Aortic smooth muscle cell (primary cell): Measurements from ENCODE around the gene AKAP11. TPM values are rescaled to one million over a fixed set of nuclear protein-coding genes. Genes with fewer than 3 reads are reported as not detected.

Experiments used
- total RNA-seq: library from RNA; depleted of rRNA; stranded (reverse); fragments of >200 nt; gene quantifications from 2 replicates; pipeline ENCODE4 v1.2.3, GENCODE V29; 2014

AKAP11 gene
- 24.0 and 26.9 TPM in 2 replicates for total RNA-seq

GRCh38 chr13:42272115-42272803, at the start of gene AKAP11:
Gene AKAP11, plus strand, starts transcription at chr13:42272152. Its CDS starts 14,197 bp downstream, at chr13:42286349.

Other genes starting within 250 kb of the AKAP11 start
- gene DGKH, start 223.5 kb upstream of the AKAP11 start, total RNA-seq = 7.3 and 10.3 TPM in 2 replicates